ENCODE measurements around the gene CTSL. TPM values are rescaled to one million over a fixed set of nuclear protein-coding genes. Genes with fewer than 3 reads are reported as not detected.

The CTSL gene
- total RNA-seq, 4 donors from 2014 or later = 102 to 290 (median 137) TPM

DNA sequence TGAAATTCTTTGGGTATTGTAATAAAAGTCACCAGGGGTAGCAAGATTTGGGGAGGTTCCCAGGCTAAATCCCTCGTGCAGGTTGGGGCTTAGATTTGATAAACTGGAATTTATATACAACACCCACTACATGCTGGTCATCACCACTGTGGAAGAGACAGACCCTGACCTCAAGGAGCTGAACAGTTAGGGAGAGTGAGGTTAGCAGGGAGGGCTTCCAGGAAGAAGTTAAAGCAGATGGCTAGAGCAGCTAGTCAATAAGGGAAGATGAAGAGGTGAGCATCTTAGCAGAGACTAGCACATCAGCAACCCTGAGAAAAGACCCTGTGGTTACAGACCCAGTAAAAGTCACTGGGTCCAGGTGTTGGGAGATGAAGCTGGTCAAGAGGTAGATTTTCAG lies 6.4 kb downstream of the CTSL start:
- Histone ChIP-seq H3K27ac (no peak overlapping the region), H3K36me3 (peaks cover 0 to 56% of the 10 kb centered on the region in 2 donors), H3K27me3 (peaks cover 19% of the 10 kb centered on the region), H3K9me3 (no peaks in the 10 kb centered on the region), H3K4me3 (no peak overlapping the region), H3K4me1 (peaks cover 4 to 37% (median 6%) of the 10 kb centered on the region in 3 donors)
- no peak for ATAC-seq
- TF ChIP-seq CTCF (IDR thresholded peaks at IDR 0.05) (no peak), EP300 (IDR thresholded peaks at IDR 0.05) (no peak), POLR2AphosphoS5 (IDR thresholded peaks at IDR 0.05) (no peak), POLR2A (IDR thresholded peaks at IDR 0.05) (no peak)
- no CpG with 5 or more reads among the region's 1 CpG for WGBS, 2 donors (ENCODE audit: low coverage in 1 of 2)

DNA sequence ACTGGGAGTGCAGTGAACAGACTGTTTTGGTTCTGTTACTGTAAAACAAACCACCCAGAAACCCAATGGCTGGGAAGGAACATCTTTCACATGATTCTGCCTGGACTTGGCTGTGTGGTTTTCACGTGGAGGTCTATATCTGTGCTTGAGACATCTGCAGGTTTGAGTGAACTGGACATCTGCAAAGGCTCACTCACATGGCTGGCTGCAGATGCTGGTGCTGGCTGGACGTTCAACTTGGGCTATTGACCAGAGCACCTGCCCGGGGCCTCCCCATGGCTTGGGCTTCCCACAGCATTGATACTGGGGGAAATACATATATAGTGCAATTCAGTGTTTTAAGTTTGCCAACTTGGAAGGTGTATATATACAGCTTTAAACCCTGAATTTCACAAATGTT lies 6.8 kb downstream of the CTSL start:
- 73 to 86% methylated on average over 1 to 2 of the region's 3 CpGs for WGBS, 2 donors (ENCODE audit: low coverage in 1 of 2)

GRCh38 chr9:87733273-87734052 lies 7.5 kb downstream of the CTSL start:
- no peak for ATAC-seq
- H3K27ac ChIP-seq = no peak overlapping the region

More for the DNA sequence above, 6.8 kb downstream of the CTSL start:
- peaks cover 0 to 53% of the 10 kb centered on the region in 2 donors for H3K36me3 ChIP-seq
- TF ChIP-seq POLR2AphosphoS5 (IDR thresholded peaks at IDR 0.05) (no peak), CTCF (IDR thresholded peaks at IDR 0.05) (no peak), EP300 (IDR thresholded peaks at IDR 0.05) (no peak), POLR2A (IDR thresholded peaks at IDR 0.05) (no peak)
- H3K4me1 ChIP-seq = peaks cover 0 to 32% (median 2%) of the 10 kb centered on the region in 3 donors
- no peak overlapping the region for H3K4me3 ChIP-seq
- peaks cover 19% of the 10 kb centered on the region for H3K27me3 ChIP-seq
- H3K27ac ChIP-seq = no peak overlapping the region
- no peaks in the 10 kb centered on the region for H3K9me3 ChIP-seq
- ATAC-seq = no peak

GRCh38 chr9:87734106-87734505 lies 8.2 kb downstream of the CTSL start:
- TF ChIP-seq CTCF (IDR thresholded peaks at IDR 0.05) = no peak
- Histone ChIP-seq H3K9me3 (no peaks in the 10 kb centered on the region), H3K36me3 (peaks cover 0 to 40% of the 10 kb centered on the region in 2 donors), H3K27me3 (peaks cover 19% of the 10 kb centered on the region), H3K4me3 (no peak overlapping the region), H3K4me1 (peaks cover 0 to 19% (median 0%) of the 10 kb centered on the region in 3 donors), H3K27ac (no peak overlapping the region)
- whole genome bisulfite sequencing, 2 donors (ENCODE audit: low coverage in 1 of 2) = 63 to 80% methylated on average over 1 to 2 of the region's 2 CpGs
- ATAC-seq = no peak

More at GRCh38 chr9:87733273-87734052, 7.5 kb downstream of the CTSL start:
- Histone ChIP-seq H3K9me3 (no peaks in the 10 kb centered on the region), H3K36me3 (peaks cover 0 to 46% of the 10 kb centered on the region in 2 donors), H3K4me1 (peaks cover 0 to 25% (median 0%) of the 10 kb centered on the region in 3 donors), H3K27me3 (peaks cover 19% of the 10 kb centered on the region), H3K4me3 (no peak overlapping the region)
- TF ChIP-seq POLR2A (IDR thresholded peaks at IDR 0.05) (no peak), POLR2AphosphoS5 (IDR thresholded peaks at IDR 0.05) (no peak), CTCF (IDR thresholded peaks at IDR 0.05) (no peak), EP300 (IDR thresholded peaks at IDR 0.05) (no peak)
- WGBS, 2 donors (ENCODE audit: low coverage in 1 of 2) = 84% methylated on average over 6 of the region's 7 CpGs; no CpG with 5 or more reads in 1 of the 2 donors

- ATAC-seq = no peak
- WGBS, 2 donors (ENCODE audit: low coverage in 1 of 2) = 79 to 90% methylated on average over 3 of the region's 3 CpGs
- no peak for TF ChIP-seq CTCF (IDR thresholded peaks at IDR 0.05)
- TF ChIP-seq POLR2AphosphoS5 (IDR thresholded peaks at IDR 0.05) = no peak
- no peak for TF ChIP-seq EP300 (IDR thresholded peaks at IDR 0.05)
- TF ChIP-seq POLR2A (IDR thresholded peaks at IDR 0.05) = no peak
- Histone ChIP-seq H3K4me3 (no peak overlapping the region), H3K4me1 (no peaks in the 10 kb centered on the region), H3K27ac (no peak overlapping the region), H3K9me3 (peaks cover 0 to 13% (median 0%) of the 10 kb centered on the region in 3 donors), H3K36me3 (no peaks in the 10 kb centered on the region), H3K27me3 (peaks cover 24% of the 10 kb centered on the region)
These were observed 13.6 kb downstream of the CTSL start for GRCh38 chr9:87739546-87739945.
